Aortic smooth muscle cell (primary cell): Measurements from ENCODE around the gene KRTAP1-5. TPM values are rescaled to one million over a fixed set of nuclear protein-coding genes. Genes with fewer than 3 reads are reported as not detected.

Source experiments
- total RNA-seq: library from RNA; depleted of rRNA; stranded (reverse); fragments of >200 nt; gene quantifications from 2 replicates; pipeline ENCODE4 v1.2.3, GENCODE V29; 2014

The KRTAP1-5 gene
- not detected in 2 replicates for total RNA-seq

GRCh38 chr17:41026715-41027471 is at the start of gene KRTAP1-5:
Gene KRTAP1-5 (minus strand): TSS chr17:41027208. CDS start chr17:41027155, 53 bp downstream.

DNA sequence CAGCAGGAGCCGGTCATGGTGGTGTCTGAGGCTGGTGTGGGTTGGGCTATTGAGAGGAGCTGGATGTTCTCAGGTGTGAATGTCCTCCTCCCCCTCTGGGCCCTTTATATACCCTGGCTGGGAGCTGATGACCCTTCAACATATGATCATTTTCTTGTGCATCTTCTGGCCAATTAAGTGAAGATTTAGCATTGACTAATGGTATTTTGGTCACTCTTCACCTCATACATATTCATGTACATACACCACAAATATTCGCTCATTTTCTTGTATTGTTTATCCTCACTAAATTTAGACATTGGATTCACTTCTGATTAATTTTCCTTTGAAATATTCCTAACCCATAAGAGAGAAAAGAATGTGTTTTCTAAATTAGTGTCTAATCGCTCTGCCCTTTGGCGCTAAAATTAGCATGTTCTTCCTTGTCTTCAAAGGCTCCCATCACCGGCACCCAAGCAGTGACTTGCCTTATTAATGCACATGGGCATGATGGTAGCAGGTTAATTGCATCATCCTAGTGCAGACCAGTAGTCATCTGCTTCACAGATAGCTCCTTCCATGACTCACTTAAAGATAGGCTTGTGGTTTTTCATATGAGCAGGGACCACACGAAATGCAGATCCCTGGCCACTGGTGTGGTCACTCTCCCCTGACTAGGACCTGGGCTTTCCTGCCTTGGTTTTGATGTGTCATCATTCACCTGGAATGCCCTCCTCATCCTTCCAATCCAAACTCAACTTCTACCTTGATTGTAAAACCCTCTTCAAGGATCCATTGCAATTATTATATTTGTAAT is 39.0 kb upstream of the KRTAP1-5 start, which contains the start of gene KRTAP2-4:
Gene KRTAP2-4 (minus strand): TSS at position 51 of the 796 bp plus-strand sequence. CDS start 34 bp downstream, at position 17.

GRCh38 chr17:41060052-41060604 is 33.1 kb upstream of the KRTAP1-5 start, which contains the start of gene KRTAP2-3:
Gene KRTAP2-3 (minus strand): TSS chr17:41060114. CDS start chr17:41060050, 64 bp downstream.

DNA sequence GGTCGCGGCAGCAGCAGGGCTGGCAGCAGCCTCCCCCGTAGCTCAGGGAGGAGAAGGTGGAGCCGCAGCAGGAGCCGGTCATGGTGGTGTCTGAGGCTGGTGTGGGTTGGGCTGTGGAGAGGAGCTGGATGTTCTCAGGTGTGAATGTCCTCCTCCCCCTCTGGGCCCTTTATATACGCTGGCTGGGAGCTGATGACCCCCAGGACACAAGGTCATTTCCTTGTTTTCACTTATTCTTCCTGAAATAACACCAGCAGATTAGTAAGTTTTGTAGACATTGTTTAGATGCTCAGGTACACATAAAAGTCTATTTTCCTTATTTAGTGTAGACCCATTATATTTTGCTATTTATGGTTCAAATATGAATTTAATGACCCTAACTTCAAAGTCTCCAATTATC is 28.1 kb upstream of the KRTAP1-5 start, which contains the start of gene KRTAP2-2:
Gene KRTAP2-2 (minus strand): TSS at position 101 of the 400 bp plus-strand sequence. CDS start 19 bp downstream, at position 82.

GRCh38 chr17:41046735-41047465 is 19.9 kb upstream of the KRTAP1-5 start, which contains the start of gene KRTAP2-1:
Gene KRTAP2-1 (minus strand): TSS chr17:41047316. CDS start chr17:41047267, 49 bp downstream.

DNA sequence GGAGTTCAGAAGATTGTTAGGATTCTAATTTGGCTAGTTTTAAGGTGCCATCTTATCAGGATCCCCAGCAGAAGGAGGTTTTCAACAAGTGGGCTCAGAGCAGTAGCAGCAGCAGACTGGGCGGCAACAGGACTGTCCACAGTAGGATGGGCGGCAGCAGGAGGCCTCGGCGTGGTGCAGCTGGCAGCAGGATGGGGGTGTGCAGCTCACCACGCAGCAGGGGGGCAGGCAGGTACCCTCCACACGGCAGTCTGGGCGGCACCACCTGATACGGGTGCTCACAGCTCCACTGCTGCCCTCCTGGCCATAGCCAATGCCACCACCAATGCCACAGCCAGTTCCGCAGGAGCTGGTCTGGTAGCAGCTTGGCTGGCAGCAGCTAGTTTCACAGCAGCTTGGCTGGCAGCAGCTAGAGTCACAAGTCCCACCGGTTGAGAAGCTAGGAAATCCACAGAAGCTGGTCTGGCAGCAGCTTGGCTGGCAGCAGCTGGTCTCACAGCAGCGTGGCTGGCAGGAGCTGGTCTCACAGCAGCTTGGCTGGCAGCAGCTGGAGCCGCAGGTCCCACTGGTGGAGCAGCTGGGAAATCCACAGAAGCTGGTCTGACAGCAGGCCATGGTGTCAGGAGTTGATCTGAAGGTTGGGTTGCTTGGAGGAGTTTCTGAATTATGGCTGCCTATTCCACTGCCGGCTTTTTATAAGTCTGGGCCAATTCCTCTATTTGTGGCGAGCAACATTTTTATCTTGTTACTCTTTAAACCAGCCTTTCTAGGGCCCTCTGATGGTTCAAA is 14.0 kb upstream of the KRTAP1-5 start, which contains the start of gene KRTAP1-1:
Gene KRTAP1-1 (minus strand): TSS at position 668 of the 789 bp plus-strand sequence. CDS start 53 bp downstream, at position 615.

GRCh38 chr17:41034346-41034935 is 7.4 kb upstream of the KRTAP1-5 start, which contains the start of gene KRTAP1-3:
Gene KRTAP1-3 (minus strand): TSS chr17:41034874. CDS start chr17:41034821, 53 bp downstream.

DNA sequence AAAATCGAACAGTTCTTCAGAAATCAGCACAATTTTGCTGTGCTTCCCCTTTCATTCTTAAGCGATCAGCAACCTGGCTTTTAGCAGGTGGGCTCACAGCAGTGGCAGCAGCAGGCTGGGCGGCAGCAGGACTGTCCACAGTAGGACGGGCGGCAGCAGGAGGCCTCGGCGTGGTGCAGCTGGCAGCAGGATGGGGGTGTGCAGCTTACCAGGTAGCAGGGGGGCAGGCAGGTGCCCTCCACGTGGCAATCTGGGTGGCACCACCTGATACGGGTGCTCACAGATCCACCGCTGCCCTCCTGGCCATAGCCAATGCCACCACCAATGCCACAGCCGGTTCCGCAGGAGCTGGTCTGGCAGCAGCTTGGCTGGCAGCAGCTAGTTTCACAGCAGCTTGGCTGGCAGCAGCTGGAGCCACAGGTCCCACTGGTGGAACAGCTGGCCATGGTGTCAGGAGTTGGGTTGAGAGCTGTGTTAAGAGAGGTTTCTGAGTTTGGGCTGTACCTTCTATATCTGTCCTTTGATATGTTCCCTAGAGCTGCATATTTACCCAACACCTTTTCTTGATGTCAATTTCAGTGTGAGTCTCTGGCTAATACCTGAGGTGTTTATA is 2.7 kb upstream of the KRTAP1-5 start, which contains the start of gene KRTAP1-4:
Gene KRTAP1-4 (minus strand): TSS at position 563 of the 613 bp plus-strand sequence. CDS start 117 bp downstream, at position 446.

GRCh38 chr17:41008811-41009210 is 18.2 kb downstream of the KRTAP1-5 start, which contains the start of gene KRTAP3-1:
Gene KRTAP3-1 (minus strand): TSS chr17:41009128. CDS start chr17:41009074, 54 bp downstream.

GRCh38 chr17:40999563-40999962 is 27.4 kb downstream of the KRTAP1-5 start, which contains the start of gene KRTAP3-2:
Gene KRTAP3-2 (minus strand): TSS chr17:40999906. CDS start chr17:40999853, 53 bp downstream.

GRCh38 chr17:40993839-40994238 is 33.2 kb downstream of the KRTAP1-5 start, which contains the start of gene KRTAP3-3:
Gene KRTAP3-3 (minus strand): TSS chr17:40994164. CDS start chr17:40994097, 67 bp downstream.

GRCh38 chr17:40984226-40984625 is 42.8 kb downstream of the KRTAP1-5 start, which contains the start of gene KRT40:
Gene KRT40 (minus strand): TSS chr17:40984326. CDS start chr17:40984273, 53 bp downstream.

Other genes starting within 250 kb of the KRTAP1-5 start
- gene KRT27, start 244.7 kb downstream of the KRTAP1-5 start, total RNA-seq, result not detected in 2 replicates
- not detected in 2 replicates for gene KRT28, start 227.2 kb downstream of the KRTAP1-5 start, total RNA-seq
- gene KRT10, start 204.6 kb downstream of the KRTAP1-5 start, total RNA-seq, result 3.0 and 3.8 TPM in 2 replicates
- gene KRT12, start 160.0 kb downstream of the KRTAP1-5 start, total RNA-seq, result not detected in 2 replicates
- gene KRT20, start 142.0 kb downstream of the KRTAP1-5 start, total RNA-seq, result not detected in 2 replicates
- gene KRT23, start 89.6 kb downstream of the KRTAP1-5 start, total RNA-seq, result not detected in 2 replicates
- not detected in 2 replicates for gene KRT39, start 60.3 kb downstream of the KRTAP1-5 start, total RNA-seq
- gene KRT40, start 42.9 kb downstream of the KRTAP1-5 start, total RNA-seq, result not detected in 2 replicates
- not detected in 2 replicates for gene KRTAP3-3, start 33.0 kb downstream of the KRTAP1-5 start, total RNA-seq
- not detected in 2 replicates for gene KRTAP3-2, start 27.3 kb downstream of the KRTAP1-5 start, total RNA-seq
- not detected in 2 replicates for gene KRTAP3-1, start 18.1 kb downstream of the KRTAP1-5 start, total RNA-seq
- not detected in 2 replicates for gene KRTAP1-4, start 3.0 kb upstream of the KRTAP1-5 start, total RNA-seq
- gene KRTAP1-3, start 7.7 kb upstream of the KRTAP1-5 start, total RNA-seq, result not detected in 2 replicates
- not detected in 2 replicates for gene KRTAP1-1, start 14.2 kb upstream of the KRTAP1-5 start, total RNA-seq
- gene KRTAP2-1, start 20.1 kb upstream of the KRTAP1-5 start, total RNA-seq, result not detected in 2 replicates
- not detected in 2 replicates for gene KRTAP2-2, start 28.0 kb upstream of the KRTAP1-5 start, total RNA-seq
- gene KRTAP2-3, start 32.9 kb upstream of the KRTAP1-5 start, total RNA-seq, result not detected in 2 replicates
- not detected in 2 replicates for gene KRTAP2-4, start 38.7 kb upstream of the KRTAP1-5 start, total RNA-seq
- gene KRTAP4-7, start 56.9 kb upstream of the KRTAP1-5 start, total RNA-seq, result not detected in 2 replicates
- not detected in 2 replicates for gene KRTAP4-8, start 70.9 kb upstream of the KRTAP1-5 start, total RNA-seq
- not detected in 2 replicates for gene KRTAP4-16, start 75.0 kb upstream of the KRTAP1-5 start, total RNA-seq
- not detected in 2 replicates for gene KRTAP4-9, start 78.2 kb upstream of the KRTAP1-5 start, total RNA-seq
- not detected in 2 replicates for gene KRTAP4-11, start 91.2 kb upstream of the KRTAP1-5 start, total RNA-seq
- gene KRTAP4-12, start 97.0 kb upstream of the KRTAP1-5 start, total RNA-seq, result not detected in 2 replicates
- not detected in 2 replicates for gene KRTAP4-6, start 113.3 kb upstream of the KRTAP1-5 start, total RNA-seq
- gene KRTAP4-5, start 122.6 kb upstream of the KRTAP1-5 start, total RNA-seq, result not detected in 2 replicates
- not detected in 2 replicates for gene KRTAP4-4, start 133.5 kb upstream of the KRTAP1-5 start, total RNA-seq
- gene KRTAP4-3, start 141.0 kb upstream of the KRTAP1-5 start, total RNA-seq, result not detected in 2 replicates
- not detected in 2 replicates for gene KRTAP4-2, start 151.0 kb upstream of the KRTAP1-5 start, total RNA-seq
- not detected in 2 replicates for gene KRTAP4-1, start 157.7 kb upstream of the KRTAP1-5 start, total RNA-seq
- gene KRTAP9-1, start 162.7 kb upstream of the KRTAP1-5 start, total RNA-seq, result not detected in 2 replicates
- not detected in 2 replicates for gene KRTAP9-2, start 199.4 kb upstream of the KRTAP1-5 start, total RNA-seq
- gene KRTAP9-3, start 205.2 kb upstream of the KRTAP1-5 start, total RNA-seq, result not detected in 2 replicates
- gene KRTAP9-8, start 210.8 kb upstream of the KRTAP1-5 start, total RNA-seq, result not detected in 2 replicates
- not detected in 2 replicates for gene KRTAP9-4, start 222.5 kb upstream of the KRTAP1-5 start, total RNA-seq
- not detected in 2 replicates for gene KRTAP9-9, start 228.2 kb upstream of the KRTAP1-5 start, total RNA-seq
- not detected in 2 replicates for gene KRTAP9-6, start 238.2 kb upstream of the KRTAP1-5 start, total RNA-seq
- not detected in 2 replicates for gene KRTAP9-7, start 248.5 kb upstream of the KRTAP1-5 start, total RNA-seq